Parietal lobe (tissue), 1 donor: Measurements from ENCODE around the gene ULBP3. TPM values are rescaled to one million over a fixed set of nuclear protein-coding genes. Genes with fewer than 3 reads are reported as not detected.

Experiments used
- total RNA-seq: library from RNA; depleted of rRNA; stranded (reverse); fragments of >200 nt; gene quantifications from one replicate; pipeline ENCODE4 v1.2.3, GENCODE V29; 2014

The ULBP3 gene
- total RNA-seq: 6.3 TPM

DNA sequence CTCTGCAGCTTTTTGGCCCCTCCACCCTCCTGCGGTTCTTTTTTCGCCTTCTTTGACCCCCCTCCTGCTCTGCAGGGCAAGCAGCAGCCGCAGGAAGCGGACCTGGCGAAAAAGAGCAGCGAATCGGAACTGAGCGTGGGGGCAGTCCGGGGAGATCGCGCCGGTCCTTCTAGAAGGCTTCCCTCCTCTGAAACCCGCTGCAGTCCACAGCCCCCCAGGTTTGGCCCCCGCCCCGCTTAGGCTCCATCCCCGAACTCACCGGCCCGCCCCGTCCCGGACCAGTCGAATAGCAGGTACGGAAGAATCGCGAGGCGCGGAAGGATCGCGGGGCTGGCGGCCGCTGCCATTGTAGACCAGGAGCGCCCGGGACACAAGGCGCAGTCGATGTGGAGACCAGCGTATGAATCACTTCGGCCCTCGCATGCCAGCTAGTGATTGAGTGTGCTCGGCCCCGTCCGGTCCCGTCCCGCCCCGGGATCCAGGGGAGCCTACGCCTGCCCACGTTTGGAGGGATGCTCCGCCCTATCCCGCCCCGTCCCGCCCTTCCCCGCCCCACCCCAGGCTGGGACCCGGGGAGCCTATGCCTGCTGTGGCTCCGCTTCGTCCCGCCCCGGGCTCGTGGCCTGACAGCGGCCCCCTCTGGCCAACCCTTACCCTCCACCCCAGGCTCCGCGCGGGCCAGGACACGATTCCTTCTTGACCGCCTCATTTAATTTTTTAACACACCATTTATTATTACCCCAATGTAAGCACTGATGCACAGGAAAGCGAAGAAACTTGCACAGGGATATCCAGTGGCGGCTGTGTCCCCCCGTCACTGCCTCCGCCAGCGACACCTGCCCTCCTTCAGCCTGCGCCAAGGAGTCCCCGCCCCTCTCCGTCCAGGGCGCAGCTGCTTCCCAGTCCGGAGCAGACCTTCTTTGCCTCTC lies at the start of gene ULBP3:
Gene ULBP3, minus strand, starts transcription at position 402 of the 929 bp plus-strand sequence. Its CDS starts 55 bp downstream, at position 347.

DNA sequence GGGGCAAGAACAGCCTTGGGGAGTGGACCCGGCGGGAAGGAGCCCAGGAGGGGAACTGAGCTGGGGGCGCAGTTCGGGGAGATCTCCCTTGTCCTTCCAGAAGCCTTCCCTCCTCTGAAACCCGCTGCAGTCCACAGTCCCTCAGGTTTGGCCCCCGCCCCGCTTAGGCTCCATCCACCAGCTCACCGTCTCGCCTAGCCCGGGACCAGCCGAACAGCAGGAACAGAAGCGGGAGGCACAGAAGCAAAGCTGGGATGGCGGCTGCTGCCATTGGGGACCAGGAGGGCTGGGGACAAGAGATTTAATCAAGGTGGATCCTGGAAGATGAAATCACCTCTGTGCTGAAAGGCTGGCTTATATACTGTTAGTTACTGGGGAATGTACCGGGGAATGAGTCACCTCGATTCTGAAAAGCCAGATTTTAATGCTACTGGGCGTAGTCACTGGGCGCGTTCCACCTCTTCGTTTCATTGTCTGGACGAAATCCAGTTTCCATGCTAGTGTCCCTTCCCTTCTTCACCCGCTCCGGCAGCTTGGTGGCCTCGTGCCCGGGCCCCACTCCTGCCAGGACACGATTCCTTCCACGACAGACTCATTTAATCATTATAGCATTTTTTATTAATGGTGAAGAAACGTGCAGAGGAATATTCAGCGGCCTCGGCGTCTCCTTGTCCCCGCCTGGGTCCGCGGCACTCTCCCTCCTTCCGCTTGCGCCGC lies 43.6 kb downstream of the ULBP3 start, which contains the start of gene RAET1L:
Gene RAET1L, minus strand, starts transcription at position 332 of the 717 bp plus-strand sequence. Its CDS starts 61 bp downstream, at position 271.

Other genes starting within 250 kb of the ULBP3 start
- gene LRP11, start 204.8 kb downstream of the ULBP3 start, total RNA-seq: 29.1 TPM
- not detected for gene RAET1E, start 171.0 kb downstream of the ULBP3 start, total RNA-seq
- not detected for gene RAET1G, start 146.0 kb downstream of the ULBP3 start, total RNA-seq
- 3.4 TPM for gene ULBP2, start 127.1 kb downstream of the ULBP3 start, total RNA-seq
- gene ULBP1, start 105.2 kb downstream of the ULBP3 start, total RNA-seq: 1.9 TPM
- gene RAET1L, start 43.6 kb downstream of the ULBP3 start, total RNA-seq: not detected
- 35.1 TPM for gene PPP1R14C, start 73.9 kb upstream of the ULBP3 start, total RNA-seq